GM19324 (cell line): Measurements from ENCODE around the gene SRD5A2.

Source experiments
- ATAC-seq: cut with Tn5 transposase; IDR thresholded peaks from one replicate; pipeline ENCODE4 v1.9.1; 2021; ENCODE audit warnings: mild to moderate bottlenecking, moderate library complexity; ENCODE audit not compliant: unreplicated experiment, low FRiP score

Gene SRD5A2

GRCh38 chr2:31474296-31474695 lies 106.4 kb downstream of the SRD5A2 start:
- ATAC-seq, result no peak
